ENCODE results near the gene DNAJC21. TPM values are rescaled to one million over a fixed set of nuclear protein-coding genes. Genes with fewer than 3 reads are reported as not detected.

DNAJC21 gene
- total RNA-seq, 1 donor from 2014 or later = 55.5 TPM

DNA sequence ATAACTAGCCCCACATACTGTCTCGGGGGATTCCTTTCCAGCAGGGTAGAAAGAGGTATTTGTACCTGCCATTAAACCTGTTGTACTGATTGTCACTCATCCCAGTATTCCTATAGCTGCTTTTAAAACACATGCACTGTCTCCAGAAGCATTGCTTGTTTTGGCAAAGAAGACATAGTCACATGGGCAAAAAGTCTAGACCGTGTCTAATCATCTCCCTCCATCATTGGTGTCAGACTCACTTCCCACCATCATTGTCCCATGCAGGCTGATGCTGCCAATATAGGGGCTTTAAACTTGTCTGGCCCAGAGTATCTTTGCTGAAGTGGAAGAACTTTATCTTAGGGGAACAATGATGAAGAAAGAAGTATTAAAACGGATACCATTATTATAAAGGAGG, 12.6 kb downstream of the DNAJC21 start:
- TF ChIP-seq, protein P1, sequence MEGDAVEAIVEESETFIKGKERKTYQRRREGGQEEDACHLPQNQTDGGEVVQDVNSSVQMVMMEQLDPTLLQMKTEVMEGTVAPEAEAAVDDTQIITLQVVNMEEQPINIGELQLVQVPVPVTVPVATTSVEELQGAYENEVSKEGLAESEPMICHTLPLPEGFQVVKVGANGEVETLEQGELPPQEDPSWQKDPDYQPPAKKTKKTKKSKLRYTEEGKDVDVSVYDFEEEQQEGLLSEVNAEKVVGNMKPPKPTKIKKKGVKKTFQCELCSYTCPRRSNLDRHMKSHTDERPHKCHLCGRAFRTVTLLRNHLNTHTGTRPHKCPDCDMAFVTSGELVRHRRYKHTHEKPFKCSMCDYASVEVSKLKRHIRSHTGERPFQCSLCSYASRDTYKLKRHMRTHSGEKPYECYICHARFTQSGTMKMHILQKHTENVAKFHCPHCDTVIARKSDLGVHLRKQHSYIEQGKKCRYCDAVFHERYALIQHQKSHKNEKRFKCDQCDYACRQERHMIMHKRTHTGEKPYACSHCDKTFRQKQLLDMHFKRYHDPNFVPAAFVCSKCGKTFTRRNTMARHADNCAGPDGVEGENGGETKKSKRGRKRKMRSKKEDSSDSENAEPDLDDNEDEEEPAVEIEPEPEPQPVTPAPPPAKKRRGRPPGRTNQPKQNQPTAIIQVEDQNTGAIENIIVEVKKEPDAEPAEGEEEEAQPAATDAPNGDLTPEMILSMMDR (IDR thresholded peaks at IDR 0.05; ENCODE audit: borderline replicate concordance) = no peak
- peaks cover 15% of the 10 kb centered on the region for H3K4me1 ChIP-seq
- DNase-seq = no peak

DNA sequence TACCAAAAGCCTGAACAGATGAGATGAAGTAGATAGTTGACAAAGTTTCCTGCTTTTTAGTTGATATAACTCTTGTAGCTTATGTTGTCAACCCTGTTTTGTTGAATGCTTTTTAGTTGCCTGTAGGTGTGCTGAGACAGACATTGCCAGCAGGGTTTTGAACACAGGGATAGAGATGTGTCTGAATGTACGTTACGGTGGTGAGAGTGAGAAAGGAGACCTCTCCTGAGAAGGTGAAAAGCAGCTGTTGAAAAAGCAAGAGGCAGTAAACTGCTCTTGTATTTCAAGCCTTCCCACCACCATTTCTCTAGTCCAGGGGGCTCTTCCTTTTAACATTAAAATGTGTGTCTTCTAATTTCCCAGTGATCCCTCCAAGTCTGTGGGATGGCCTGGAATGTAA, 14.7 kb downstream of the DNAJC21 start:
- H3K27me3 ChIP-seq (ENCODE audit: low read depth) = no peaks in the 10 kb centered on the region
- no peaks in the 10 kb centered on the region for H3K9me3 ChIP-seq (replicated peaks)
- DNase-seq = no peak
- peaks cover 15% of the 10 kb centered on the region for H3K4me1 ChIP-seq
- H3K36me3 ChIP-seq = peaks cover 72% of the 10 kb centered on the region
- intact Hi-C loops (cut with micrococcal nuclease) = no loop called here
- peak overlapping the region; percentile 63 for H3K27ac ChIP-seq (replicated peaks)
- H3K4me3 ChIP-seq = peak overlapping the region; percentile 42
- TF ChIP-seq, protein P1 (IDR thresholded peaks at IDR 0.05; ENCODE audit: borderline replicate concordance) = no peak

More for the DNA sequence above, 12.6 kb downstream of the DNAJC21 start:
- no peak overlapping the region for H3K27ac ChIP-seq (replicated peaks)
- peaks cover 87% of the 10 kb centered on the region for H3K36me3 ChIP-seq
- no peaks in the 10 kb centered on the region for H3K9me3 ChIP-seq (replicated peaks)
- intact Hi-C loops (cut with micrococcal nuclease) = no loop called here
- no peaks in the 10 kb centered on the region for H3K27me3 ChIP-seq (ENCODE audit: low read depth)
- H3K4me3 ChIP-seq = no peak overlapping the region

DNA sequence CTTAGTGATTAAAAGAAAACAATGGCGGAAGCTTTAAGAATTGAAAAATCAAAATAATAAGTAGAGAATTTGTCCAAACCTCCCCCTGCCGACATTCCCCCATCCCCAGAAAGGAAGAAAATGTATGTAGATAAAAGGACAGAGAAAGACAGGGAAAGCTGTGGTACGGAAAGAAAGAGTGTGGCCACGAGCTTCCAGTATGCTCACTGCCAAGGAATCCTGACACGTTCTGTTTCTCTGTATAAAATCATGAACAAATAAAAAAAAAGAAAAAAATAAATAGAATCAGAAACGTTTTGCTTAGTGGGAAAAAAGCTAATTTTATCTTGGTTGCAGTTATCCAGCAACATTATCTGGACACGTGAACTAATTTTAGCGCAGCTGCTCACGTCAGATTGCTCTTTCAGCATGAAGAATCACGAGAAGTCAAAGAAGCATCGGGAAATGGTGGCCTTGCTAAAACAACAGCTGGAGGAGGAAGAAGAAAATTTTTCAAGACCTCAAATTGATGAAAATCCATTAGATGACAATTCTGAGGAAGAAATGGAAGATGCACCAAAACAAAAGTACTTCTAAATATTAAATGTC, 15.2 kb downstream of the DNAJC21 start:
- Histone ChIP-seq H3K4me3 (peak overlapping the region; percentile 42), H3K27me3 (ENCODE audit: low read depth) (no peaks in the 10 kb centered on the region), H3K27ac (replicated peaks) (peak overlapping the region; percentile 63), H3K9me3 (replicated peaks) (no peaks in the 10 kb centered on the region), H3K36me3 (peaks cover 69% of the 10 kb centered on the region), H3K4me1 (peaks cover 15% of the 10 kb centered on the region)
- no peak for DNase-seq
- TF ChIP-seq, protein P1 (IDR thresholded peaks at IDR 0.05; ENCODE audit: borderline replicate concordance) = no peak
- intact Hi-C loops (cut with micrococcal nuclease) = no loop called here

DNA sequence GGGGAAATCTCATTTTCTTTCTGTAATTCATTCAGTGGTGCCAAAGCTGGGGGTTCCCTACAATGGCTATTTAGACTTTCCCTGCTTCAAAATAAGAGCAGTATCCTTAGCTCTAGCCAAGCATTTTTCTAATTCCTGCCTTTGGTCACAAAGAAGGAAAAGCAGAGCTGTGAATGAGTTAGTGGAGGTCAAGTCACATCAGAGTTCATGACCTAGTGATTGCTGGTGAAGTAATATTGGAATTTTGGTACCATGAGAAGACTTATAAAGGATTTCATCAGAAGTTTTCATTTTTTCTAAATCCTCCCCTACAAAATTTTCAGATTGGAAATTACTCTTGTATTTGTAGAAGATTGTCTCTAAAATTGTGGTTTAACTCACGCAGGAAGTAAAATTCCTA, 28.0 kb downstream of the DNAJC21 start:
- Histone ChIP-seq H3K27ac (replicated peaks) (no peak overlapping the region), H3K27me3 (ENCODE audit: low read depth) (no peaks in the 10 kb centered on the region), H3K4me1 (no peaks in the 10 kb centered on the region), H3K4me3 (no peak overlapping the region), H3K36me3 (peaks cover 40% of the 10 kb centered on the region), H3K9me3 (replicated peaks) (no peaks in the 10 kb centered on the region)
- no peak for DNase-seq
- TF ChIP-seq, protein P1 (IDR thresholded peaks at IDR 0.05; ENCODE audit: borderline replicate concordance) = no peak
- intact Hi-C loops (cut with micrococcal nuclease) = no loop called here

DNA sequence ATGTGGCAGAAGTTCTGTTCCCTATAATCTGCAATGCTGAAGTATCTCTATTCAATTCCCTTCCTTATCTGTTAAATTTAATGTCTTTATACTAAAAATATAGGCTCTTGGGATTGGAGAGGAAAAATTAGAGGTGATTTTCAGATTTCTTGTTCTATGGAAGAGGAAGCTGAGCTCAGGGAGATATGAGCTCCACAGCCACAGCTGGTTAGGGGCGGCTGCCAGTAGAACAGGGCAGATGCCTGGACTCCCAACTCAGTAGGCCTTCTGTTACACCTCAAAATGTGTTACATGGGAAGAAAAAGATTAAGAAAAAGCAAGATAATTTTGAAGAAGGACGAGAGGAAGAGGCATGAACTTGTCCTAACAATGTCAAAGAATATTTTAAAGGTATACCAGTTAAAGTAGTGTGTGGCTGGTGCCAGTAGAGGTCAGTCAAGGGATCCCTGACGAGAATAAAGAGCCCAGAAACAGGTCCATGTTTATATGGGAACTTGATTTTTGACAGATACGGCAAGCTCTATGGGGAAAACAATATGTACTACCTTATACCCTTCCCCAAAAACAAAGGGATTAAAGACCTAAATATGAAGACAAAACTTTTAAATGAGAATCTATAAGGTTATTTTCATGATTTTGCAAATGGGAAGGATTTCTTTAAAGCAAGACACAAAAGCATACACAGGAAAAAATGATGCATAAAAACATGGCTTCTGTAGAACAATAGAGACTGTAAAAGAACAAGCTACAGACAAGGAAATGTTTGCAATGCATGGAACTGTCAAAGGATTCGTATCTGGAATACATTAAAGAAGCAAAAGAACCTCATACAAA, 28.7 kb downstream of the DNAJC21 start:
- Histone ChIP-seq H3K4me3 (no peak overlapping the region), H3K9me3 (replicated peaks) (no peaks in the 10 kb centered on the region), H3K36me3 (peaks cover 33% of the 10 kb centered on the region), H3K27me3 (ENCODE audit: low read depth) (no peaks in the 10 kb centered on the region), H3K4me1 (no peaks in the 10 kb centered on the region), H3K27ac (replicated peaks) (no peak overlapping the region)
- TF ChIP-seq, protein P1 (IDR thresholded peaks at IDR 0.05; ENCODE audit: borderline replicate concordance) = peak; percentile 61
- DNase-seq = no peak
- intact Hi-C loops (cut with micrococcal nuclease) = no loop called here

All from left ventricle myocardium inferior (tissue), 1 donor.